Activated CD4-positive, alpha-beta T cell treated with anti-CD3 and anti-CD28 coated beads for 4 hours (primary cell): ENCODE results near the gene CCL14.
"Not testable (repeated sequence)": the region's sequence is repeated elsewhere in the genome, so short reads cannot be mapped to it uniquely, and the experiment has no call there.

Experiments
- DNase-seq, 2 donors: peaks; one replicate each; pipeline ENCODE4 v3.0.0-alpha.2; 2020

CCL14 gene

DNA sequence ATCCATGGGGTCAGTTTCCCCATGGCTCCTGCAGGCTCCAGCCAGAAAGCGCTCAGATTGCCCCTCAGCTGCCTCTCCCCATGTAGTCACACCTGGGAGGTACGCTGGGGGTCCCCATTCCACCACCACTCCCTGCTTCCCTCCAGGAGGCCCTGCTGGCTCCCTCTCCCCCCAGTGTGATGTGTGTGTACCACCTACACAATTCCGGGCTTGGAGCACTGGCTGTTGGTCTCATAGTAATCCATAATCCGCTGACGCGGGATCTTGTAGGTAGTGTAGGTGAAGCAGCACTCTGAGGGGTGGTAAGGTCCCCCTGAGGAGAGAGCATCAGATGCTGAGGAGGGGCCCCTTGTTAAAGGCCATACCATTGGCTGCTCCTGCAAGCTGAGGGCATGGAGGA lies 2.4 kb downstream of the CCL14 start:
- DNase-seq = no peak

DNA sequence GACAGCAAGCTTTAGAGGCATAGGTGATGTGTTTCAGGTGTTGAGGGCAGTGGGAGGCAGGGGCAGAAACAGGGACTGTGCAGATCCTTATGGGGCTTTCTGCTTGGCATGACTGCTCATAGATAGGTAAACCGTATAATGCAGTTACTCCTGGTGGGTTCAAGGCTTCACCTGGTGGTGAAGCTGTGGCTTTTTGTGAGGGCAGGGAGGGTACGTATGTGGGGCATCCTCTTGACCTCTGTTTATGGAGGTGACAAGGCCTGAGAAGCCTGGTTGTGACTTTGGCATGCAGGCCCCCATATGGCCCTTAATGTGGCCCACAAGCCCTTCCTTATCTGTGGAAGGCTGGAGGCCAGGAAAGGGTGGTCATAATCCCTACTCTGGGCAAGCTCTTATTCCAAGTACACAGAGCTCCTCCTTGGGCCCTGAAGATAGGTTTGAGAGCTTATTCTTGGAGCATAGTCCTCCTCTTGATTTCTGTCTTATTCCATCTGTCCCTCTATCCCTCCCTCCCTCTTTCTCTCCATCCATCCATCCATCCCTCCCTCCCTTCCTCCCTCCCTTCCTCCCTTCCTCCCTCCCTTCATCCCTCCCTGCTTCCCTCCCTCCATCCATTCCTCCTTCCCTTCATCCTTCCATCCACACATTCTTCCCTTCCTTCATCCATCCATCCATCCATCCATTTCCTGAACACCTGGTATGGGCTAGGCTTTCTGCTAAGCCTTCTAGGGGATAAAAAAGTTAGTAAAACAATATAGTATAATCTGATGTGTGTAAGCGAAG lies 3.9 kb downstream of the CCL14 start:
- no peak for DNase-seq

DNA sequence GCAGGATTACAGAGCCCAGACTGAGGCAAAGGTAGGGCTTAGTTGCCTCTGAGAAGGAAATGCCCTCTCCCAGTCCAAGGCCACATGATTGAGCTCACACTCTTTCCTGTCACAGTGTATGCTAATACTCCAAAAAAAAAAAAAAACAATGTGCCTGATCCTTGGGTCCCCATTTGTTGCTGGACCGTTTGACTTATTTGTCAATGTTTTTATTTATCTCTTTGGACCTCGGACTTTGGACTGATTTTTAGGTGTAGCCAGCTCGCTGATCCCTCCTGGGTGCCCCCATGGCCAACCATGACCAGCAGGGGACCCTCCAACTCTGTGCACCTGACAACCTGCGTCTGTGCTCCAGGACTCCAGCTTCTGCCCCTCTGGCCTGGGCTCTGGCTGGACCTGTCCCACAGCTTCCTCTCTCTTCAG lies 4.6 kb downstream of the CCL14 start:
- DNase-seq = no peak

DNA sequence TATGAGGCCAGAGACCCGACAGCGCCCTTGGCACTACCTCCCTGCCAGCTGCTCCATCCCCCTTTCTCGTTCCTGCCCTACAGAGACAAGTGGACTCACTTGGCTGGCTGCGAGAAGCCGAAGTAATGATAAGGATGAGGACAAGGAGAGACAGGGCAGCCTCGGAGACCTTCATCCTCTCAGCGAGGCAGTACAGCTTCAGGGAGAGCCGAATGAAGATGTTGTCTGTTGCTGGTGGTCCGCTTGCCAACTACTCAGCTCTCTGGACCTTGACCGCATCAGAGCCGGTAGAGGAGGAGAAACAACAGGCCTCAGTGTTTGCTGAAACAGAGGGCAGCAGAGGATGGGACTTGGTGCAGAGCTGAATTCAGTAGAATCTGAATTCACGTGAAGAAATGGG lies 5.3 kb downstream of the CCL14 start, which contains the start of gene CCL16:
Gene CCL16, minus strand, starts transcription at position 252 of the 400 bp plus-strand sequence. Its CDS starts 77 bp downstream, at position 175.
- DNase-seq = no peak

DNA sequence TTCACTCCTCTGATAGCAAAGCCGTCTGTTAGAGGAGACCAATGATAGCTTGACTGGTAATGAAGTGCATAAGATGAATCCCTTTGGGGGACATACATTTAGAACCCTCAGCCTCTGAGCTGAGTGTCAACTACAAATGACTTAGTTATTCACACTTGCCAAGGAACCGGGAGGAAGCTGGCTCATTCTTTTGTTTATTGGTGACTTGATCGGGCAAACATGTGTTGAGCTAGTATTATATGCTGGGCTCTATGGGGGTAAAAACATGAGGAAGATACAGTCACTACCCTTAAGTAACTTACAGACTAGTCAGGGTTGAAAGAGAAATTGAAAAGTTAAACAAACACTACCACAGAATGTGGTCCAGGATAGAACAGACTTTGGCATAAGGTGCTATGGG lies 8.2 kb downstream of the CCL14 start:
- no peak for DNase-seq

DNA sequence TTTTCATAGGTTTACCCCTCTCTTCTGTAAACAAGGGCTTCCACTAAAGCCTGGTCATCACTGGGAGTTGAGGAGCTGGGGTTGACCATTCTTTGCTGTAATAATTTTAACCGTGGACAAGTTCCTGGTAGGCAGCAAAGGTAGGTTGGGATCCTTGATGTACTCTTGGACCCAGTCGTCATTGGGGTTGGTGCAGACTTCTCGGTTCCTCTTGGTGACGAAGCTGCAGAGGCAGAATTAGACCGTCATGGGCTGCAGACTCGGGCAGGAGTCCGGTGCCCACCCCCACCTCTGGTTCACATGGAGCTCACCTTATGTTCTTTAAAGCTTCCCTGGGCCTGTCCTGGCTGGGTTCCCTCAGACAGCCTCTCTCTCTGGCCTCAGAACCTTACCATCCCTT lies 9.0 kb downstream of the CCL14 start:
- no peak for DNase-seq

DNA sequence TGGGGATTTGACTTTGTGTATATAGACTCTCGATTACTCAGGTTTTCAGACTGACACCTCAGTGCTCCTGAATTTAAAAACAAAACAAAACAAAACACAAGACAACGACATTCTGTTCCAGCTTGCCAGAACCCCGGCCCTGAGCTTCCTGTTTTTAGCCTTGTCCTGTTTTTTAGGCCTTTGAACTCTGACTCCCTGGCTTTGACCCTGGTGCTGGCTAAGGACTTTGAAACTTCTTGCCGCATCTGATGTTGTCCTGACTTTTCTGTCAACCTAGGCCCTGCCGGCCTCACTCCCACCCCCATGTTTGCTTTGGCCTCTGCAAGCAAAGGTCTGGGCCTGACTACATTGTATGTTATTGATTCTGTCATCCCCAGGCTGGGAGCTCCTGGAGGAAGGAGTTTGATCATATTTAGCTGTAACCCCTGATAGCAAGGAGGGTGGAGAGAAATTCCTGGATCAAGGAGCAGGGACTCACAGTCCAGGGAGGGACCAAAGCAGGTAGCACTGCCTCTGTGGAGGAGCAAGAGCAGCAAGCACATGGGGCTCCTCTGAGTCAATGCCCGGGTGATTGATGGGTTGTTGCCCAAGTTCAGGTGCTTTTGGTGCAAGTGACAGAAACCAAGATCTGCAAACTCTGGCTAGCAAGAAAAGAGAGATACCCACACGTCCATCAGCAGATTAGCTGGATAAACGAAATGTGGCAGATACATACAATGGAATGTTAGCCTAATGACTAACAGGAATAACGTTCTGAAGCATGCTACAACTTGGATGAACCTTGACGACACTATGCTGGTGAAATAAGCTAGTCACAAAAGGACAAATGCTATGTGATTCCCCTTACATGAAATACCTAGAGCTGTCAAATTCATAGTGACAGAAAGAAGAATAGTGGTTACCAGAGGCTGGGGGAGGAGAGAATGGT lies 12.9 kb downstream of the CCL14 start:
- DNase-seq = no peak

DNA sequence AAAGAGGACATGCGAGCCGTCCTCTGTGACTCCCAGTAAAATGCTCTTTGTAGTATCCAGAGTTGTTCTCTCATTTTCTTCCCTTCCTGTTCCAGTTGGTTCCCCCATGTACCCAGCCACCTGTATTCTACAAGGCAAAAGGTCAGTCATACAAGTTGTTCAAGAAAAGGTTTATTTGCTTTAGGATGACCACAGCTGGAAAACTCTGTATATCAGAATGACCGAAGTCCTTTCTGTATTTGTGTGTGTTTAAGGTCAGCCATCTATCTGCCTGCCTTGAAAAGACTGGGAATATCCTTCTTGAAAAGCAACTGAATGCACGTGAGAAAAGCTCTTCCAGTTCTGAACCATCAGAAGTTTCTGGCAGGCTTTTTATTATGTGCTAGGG lies 13.6 kb downstream of the CCL14 start:
- DNase-seq = no peak

DNA sequence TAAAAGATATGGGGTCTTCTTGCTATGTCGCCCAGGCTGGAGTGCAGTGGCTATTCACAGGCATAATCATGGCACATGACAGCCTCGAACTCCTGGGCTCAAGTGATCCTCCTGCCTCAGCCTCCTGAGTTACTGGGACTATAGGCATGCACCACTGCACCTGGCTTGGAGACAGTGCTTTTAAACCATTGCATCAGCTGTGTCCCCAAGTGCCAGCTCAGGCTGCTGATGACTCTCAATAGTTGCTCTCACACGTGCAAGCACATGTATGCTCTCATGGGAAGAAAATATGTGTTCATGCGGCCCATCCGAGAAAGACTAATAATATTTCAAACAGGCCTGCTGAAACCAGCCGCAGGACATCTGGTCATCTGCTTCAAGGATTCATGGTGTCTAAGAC lies 14.0 kb downstream of the CCL14 start:
- DNase-seq = no peak

DNA sequence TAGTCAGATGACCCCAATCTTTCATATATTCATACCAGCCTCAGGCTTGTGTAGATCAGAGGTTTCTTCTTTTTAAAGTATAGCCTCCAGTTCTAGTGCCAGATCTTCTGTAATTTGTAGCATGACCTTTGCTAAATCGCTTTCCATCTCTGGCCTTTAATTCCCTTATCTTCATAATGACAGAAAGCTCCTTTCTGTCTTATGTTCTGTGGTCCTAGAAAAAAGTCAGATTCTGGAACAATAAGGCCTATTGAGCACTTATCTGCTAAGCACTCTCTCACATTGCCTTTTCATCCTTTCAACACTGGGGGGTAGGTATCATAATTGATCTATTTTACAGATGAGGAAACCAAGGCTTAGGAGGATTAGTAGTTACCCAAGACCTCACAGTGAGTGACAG lies 14.5 kb downstream of the CCL14 start:
- DNase-seq = no peak

DNA sequence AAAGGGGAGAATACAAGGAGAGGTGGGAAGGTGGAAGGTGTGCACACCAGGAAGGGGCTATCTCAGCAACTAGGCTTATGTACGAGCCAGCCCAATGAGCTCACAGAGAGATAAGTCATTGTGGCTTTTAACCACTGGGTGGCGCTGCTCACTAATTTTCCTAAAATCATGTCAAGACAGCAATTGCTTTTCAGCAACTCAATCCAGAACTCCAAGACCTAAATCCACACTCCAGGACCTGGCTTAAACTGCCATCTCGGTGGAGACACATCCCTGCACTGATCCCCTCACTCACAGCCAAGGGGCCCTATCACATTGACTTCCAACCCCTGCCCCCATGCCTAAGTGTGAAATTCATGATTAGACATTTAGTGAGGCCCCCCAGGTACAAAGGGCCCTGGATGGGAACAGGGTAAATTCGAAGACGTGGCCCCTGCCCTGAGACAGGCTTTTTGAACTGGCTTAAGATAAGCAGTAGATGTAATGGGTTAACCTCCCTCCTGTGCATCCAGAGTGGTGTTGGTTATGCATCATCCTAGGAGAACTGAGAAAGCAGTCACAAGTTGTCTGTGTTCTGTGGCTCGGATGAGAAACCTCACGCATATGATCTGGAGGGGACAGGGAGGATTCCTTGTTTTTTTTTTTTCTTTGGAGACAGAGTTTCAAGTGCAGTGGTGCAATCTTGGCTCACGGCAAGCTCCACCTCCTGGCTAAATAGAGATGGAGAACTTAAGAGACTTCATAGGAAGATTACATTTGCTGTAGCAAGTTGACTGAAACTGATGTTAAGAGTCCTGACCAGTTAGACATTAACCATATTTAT lies 16.8 kb downstream of the CCL14 start:
- peak; percentile 44 to 70 for DNase-seq

DNA sequence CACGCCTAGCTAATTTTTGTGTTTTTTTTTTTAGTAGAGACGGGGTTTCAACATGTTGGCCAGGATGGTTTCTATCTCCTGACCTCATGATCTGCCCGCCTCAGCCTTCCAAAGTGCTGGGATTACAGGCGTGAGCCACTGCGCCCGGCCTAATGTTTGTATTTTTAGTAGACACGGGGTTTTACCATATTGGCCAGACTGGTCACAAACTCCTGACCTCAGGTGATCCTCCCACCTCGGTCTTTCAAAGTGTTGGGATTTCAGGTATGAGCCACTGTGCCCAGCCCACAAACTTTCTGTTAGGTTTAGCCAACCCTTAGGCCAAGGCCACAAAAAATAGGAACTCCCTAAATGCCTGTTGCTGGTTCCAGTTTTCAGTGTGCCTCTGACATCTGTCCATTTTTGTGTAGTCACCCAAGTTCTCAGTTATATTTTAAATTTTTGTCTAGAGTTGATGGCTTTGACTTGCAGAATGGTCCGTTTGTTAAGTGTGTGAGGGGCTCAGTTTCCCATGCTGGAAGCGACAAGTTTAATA lies 17.9 kb downstream of the CCL14 start:
- no peak for DNase-seq

DNA sequence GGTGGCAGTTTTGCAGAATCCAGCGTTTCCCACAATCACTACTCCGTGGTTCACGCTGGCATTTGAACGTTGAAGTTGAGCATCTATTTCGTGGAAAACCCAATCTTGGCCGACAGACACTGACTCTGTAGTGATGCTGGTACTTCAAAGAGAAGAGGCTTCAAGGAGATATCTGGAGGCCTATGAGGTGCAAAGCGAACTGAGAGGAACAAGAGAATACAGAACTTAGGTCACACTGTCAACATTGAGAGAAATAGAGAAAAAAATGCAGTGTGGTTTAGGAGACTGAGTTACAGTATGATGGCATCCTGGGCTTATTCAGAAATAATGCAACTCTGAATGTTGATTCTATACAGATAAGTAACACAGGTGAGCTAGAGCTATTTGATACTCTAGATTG lies 21.3 kb downstream of the CCL14 start:
- no peak for DNase-seq

DNA sequence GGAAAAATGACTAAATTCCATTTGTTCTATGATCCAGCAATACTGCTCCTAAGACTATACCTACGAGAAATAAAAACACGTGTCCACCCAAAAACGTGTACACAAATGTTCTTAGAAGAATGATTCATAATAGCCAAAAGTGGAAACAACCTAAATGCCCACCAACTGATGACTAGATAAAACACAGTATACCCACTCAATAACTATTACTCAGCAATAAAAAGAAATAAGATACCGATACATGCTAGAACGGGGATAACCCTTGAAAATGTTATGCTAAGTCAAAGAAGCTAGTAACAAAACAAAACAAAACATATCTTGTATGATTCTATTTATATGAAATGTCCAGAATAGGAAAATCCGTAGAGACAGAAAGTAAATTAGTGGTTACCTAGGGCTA lies 22.9 kb downstream of the CCL14 start:
- DNase-seq = no peak

DNA sequence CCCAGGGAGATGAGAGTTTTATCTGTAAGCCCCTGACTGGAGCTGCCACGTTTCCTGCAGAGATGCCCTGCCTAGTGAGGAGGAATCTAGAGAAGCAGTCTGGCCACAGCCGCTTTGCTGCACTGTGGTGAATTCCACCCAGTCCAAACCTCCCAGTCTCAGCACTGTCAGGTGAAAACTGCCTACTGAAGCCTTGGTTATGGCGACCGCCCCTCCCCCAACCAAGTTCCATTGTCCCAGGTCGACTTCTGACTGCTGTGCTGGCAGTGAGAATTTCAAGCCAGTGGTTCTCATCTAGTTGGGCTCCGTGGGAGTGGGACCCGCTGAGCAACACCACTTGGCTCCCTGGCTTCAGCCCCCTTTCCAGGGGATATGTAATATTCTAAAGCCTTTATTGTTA lies 32.8 kb downstream of the CCL14 start:
- no peak for DNase-seq

DNA sequence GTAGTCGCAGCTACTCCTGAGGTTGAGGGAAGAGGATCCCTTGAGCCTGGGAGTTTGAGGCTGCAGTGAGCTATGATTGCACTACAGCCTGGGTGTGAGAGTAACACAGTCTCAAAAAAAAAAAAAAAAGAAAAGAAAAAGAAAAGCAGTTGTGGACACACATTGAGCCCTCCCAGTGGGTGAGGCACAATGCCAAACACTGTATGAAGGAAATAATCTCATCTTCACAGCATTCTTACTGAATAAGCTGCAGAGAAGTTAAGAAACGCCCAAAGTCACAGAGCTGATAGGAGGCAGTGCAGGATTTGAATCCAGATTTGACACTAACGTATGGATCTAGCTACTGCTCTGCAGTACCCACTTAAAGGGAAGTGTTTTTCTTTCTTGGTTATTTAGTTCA lies 37.1 kb downstream of the CCL14 start:
- no peak for DNase-seq

DNA sequence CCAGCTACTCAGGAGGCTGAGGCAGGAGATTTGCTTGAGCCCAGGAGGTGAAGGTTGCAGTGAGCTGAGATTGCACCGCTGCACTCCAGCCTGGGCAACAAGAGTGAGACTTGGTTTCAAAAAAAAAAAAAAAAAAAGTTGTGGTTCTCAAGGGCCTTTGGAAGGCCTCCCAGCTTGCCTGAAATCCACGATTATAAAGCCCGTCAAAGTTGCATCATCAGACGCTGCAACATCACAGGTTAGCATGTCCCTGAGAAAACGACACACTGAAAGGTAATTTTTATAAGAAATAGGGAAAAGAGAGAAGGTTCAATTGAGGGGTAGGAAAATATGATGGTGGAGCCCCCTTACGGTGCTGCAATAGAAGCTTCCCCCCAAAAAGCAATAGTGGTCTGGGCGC lies 38.4 kb downstream of the CCL14 start:
- DNase-seq = no peak

DNA sequence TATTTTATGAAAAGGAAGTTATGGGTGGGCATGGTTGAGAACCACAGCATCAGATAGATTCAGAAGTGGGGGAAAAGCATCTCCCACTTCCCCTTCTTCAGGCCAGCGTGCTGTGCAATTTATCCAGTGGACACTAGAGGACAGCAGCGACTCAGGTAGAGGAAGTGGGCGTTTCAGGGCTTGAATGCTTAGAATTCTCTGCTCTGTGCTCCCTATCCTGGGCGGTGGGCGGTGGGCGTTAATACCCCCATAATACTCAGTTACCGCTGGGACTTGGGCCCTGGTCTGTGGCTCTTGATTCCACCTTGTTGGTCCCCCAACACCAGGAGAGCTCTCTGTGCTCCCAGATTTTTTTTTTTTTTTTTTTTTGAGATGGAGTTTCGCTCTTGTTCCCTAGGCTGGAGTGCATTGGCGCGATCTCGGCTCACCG lies 39.4 kb downstream of the CCL14 start:
- DNase-seq = peak; percentile 10 to 43

DNA sequence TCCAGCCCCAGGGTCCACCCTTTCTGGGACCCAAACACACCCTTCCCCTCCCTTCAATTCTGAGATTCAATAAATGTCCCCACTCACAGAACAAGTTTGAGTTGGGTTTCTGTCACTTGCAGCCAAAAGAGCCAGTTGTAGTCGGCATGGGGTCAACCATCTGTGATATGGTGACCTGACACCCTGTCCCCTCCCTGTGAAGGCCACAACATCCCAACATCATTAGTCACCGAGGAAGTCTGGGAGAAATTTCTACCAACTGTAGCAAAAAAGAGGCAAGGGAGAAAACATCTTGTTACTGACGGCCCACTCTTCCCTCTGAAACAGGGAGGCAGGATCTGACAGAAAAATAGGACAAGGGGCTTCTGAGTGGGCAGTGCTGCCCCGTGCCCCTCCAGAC lies 42.4 kb downstream of the CCL14 start:
- no peak for DNase-seq

DNA sequence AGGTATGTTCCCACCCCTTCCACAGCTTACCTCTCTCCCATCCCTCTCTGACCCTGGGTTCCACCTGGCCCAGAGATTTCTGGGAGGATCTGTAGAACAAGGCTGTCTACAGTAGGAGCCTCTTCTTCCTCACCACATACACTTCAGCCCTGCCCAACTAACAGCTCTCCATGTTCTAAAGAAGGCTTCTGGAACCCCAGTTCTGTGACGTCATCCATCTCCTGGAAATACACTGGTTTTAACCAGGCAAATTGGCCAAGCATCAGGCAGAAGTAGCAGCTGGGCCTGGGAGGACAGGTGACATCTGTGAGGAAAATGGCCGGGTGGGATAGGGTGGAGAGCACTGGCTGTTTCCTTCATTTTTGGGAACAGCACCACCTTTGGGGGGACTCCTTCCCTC lies 43.0 kb downstream of the CCL14 start, which contains the start of gene LYZL6:
Gene LYZL6, minus strand, starts transcription at position 177 of the 400 bp plus-strand sequence. CDS start 4,357 bp downstream, outside the sequence.
- no peak for DNase-seq

DNA sequence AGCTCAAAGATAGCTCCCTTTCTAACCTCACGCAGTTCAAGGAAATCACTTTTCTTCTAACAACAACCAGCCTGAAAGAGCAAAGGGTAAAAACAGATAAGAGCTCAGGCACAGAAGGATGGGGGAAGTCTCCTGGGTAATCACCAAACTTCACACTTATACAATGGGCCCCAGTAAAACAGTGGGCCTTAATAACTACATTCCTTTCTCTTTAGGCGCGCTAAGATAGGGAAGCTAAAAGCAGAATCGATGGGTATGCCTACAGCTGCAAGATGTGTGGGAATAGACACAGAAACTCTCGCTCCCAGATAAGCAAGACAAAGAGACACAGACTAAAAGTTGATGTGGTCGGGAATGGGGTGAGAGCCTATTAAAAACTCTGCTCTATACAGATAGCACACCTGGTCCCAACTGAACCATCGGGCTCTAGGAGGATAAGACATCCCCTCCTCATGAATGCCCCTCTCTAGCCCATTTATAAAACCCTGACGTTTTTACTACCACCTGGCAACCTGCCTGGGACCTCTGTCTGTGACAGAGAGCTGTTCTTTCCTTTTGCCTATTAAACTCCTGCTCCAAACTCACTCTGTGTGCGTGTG lies 43.8 kb downstream of the CCL14 start:
- no peak for DNase-seq

DNA sequence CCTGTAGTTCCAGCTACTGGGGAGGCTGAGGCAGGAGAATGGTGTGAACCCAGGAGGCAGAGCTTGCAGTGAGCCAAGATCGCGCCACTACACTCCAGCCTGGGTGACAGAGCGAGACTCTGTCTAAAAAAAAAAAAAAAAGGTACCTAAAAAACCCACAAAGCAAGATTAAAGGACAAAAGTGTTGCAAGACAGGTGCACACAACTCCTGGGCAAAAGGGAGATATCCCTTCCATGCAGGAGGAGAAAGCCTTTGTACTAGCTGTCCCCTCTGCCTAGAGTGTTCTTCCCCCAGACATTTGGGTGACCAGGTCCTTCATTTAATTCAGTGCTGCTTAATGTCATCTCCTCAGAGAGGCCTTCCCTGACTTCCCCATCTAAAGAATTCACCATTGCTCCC lies 48.0 kb downstream of the CCL14 start:
- not testable (repeated sequence) for DNase-seq
